ENCODE measurements around the gene CAB39L.

DNA sequence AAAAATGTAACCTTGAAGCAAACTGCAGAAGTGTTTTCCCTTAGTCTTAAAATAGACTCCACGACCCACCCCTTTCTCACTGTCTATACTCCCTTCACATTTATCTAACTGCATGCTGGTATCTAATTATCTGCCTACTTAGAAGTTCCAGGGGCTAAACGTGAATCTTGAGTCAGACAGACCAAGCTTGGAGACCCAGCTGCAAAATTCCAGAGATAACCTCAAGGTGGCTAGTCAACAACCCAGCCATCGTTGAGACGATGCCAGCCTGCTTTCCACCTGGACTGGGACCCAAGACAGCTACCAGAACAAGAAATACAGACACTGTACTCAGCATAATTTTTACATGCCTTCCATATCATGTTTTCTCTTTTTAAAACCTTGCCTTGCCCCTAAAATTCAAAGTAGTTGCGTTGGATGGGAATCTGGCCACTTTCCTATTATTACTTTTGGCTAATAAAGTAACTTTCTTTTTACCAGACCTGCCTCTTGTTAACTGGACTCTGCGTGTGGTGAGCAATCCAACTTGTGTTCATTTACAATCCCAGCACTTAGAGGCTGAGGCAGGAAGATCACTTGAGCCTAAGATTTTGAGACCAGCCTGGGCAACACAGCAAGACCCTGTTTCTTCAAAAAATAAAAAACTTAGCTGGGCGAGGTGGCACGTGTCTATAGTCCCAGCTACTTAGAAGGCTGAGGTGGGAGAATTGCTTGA is 113.9 kb downstream of the CAB39L start:
- TF ChIP-seq, protein P1, sequence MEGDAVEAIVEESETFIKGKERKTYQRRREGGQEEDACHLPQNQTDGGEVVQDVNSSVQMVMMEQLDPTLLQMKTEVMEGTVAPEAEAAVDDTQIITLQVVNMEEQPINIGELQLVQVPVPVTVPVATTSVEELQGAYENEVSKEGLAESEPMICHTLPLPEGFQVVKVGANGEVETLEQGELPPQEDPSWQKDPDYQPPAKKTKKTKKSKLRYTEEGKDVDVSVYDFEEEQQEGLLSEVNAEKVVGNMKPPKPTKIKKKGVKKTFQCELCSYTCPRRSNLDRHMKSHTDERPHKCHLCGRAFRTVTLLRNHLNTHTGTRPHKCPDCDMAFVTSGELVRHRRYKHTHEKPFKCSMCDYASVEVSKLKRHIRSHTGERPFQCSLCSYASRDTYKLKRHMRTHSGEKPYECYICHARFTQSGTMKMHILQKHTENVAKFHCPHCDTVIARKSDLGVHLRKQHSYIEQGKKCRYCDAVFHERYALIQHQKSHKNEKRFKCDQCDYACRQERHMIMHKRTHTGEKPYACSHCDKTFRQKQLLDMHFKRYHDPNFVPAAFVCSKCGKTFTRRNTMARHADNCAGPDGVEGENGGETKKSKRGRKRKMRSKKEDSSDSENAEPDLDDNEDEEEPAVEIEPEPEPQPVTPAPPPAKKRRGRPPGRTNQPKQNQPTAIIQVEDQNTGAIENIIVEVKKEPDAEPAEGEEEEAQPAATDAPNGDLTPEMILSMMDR (IDR thresholded peaks at IDR 0.05; ENCODE audit: low read depth, low read length, missing input control): no peak
- no peak for TF ChIP-seq EGR1 (IDR thresholded peaks at IDR 0.05; ENCODE audit: low read depth in 2 of 2)

All from liver (tissue), 3 donors.